GM19372 (cell line): ENCODE results near the gene ARL3.
"Not testable (repeated sequence)": the region's sequence is repeated elsewhere in the genome, so short reads cannot be mapped to it uniquely, and the experiment has no call there.

Experiments
- ATAC-seq: cut with Tn5 transposase; IDR thresholded peaks from one replicate; pipeline ENCODE4 v1.9.1; 2021; ENCODE audit warnings: mild to moderate bottlenecking, low read depth, moderate library complexity; ENCODE audit not compliant: unreplicated experiment

ARL3 gene

GRCh38 chr10:102705531-102705930 lies 8.7 kb downstream of the ARL3 start:
- no peak for ATAC-seq

DNA sequence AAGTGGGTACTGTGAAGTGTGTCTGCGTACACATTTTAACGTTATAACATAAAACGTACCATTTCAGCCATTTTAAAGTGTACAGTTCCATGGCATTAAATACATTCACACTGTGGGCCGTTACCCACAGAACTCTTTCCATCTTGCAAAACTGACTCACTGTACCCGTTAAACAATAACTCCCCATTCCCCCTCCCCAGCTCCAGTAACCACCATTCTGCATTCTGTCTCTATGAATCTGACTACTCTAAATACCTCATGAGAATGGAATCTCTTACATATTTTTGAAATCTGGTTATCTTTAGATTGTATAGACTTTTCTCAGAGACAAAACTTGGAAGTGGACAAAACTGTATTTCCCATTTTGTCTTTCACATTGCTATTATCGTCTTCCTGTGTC lies 9.3 kb downstream of the ARL3 start:
- ATAC-seq, result no peak

DNA sequence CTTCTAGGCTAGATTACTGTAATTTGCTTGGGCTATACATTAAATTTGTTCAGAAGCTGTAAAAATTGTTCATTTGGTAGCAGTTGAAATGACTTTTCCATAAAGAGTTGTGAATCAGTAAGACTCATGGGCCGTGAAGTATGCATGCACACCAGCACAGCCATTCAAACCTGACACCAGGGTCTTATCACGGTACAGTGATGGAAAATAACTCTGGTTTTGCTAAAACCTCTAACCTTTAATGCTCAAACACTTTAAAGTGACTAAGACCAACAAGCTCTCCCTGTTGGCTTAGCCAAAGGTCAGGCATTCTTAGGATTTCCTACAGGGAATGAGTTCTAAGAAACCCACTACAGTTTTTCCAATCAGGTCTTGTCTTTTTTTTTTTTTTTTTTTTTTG lies 11.5 kb downstream of the ARL3 start:
- ATAC-seq, result no peak

- ATAC-seq, result no peak
Observed at GRCh38 chr10:102701796-102702195, 12.4 kb downstream of the ARL3 start.

GRCh38 chr10:102701272-102701671 lies 12.9 kb downstream of the ARL3 start:
- no peak for ATAC-seq

- no peak for ATAC-seq
Observed at GRCh38 chr10:102698894-102699293, 15.3 kb downstream of the ARL3 start.

DNA sequence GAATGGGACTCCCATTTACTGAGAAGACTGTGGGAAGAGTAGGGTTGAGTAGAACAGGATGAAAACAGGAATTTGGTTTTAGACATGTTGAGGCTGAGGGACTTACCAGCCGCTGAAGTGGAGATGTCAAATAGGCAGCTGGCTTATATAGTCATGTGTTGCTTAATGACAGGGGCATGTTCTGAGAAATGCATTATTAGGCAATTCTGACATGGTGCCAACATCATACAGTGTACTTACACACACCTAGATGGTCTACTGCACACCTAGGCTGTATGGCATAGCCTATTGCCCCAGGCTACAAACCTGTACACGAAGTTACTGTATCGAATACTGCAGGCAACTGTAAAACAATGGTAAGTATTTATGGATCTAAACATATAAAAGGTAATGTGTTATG lies 17.5 kb downstream of the ARL3 start:
- ATAC-seq, result no peak

GRCh38 chr10:102695401-102695800 lies 18.8 kb downstream of the ARL3 start:
- not testable (repeated sequence) for ATAC-seq

DNA sequence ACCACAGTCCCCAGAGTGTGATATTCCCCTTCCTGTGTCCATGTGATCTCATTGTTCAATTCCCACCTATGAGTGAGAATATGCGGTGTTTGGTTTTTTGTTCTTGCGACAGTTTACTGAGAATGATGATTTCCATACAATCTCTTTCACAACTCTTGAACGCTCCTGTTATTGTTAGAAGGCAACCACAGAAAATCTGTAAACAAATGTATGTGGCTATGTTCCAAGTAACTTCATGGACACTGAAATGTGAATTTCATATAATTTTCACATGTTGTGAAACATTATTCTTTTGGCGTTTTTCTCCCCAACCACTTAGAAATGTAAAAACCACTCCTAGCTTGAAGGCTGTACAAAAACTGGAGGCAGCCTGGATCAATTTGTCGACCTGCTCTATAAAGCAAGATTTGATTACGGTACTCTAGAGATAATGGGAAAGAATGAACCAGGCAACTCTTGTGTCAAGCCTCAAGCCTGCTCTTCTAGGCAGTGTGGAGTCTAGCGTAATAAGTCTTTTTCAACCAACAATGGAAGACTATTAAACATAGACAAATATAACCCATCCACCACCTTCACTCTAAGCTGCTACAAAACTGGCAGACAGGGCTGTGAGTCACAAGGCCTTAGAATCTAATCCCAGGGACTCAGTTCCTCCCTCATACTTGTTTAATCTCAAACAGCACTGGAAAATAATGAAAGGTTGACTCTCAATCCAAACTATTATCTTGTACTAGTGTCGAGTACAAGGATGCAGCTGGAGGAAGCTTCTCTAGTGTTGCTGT lies 22.7 kb downstream of the ARL3 start:
- ATAC-seq, result no peak

- no peak for ATAC-seq
Observed at GRCh38 chr10:102683736-102684135, 30.5 kb downstream of the ARL3 start.

DNA sequence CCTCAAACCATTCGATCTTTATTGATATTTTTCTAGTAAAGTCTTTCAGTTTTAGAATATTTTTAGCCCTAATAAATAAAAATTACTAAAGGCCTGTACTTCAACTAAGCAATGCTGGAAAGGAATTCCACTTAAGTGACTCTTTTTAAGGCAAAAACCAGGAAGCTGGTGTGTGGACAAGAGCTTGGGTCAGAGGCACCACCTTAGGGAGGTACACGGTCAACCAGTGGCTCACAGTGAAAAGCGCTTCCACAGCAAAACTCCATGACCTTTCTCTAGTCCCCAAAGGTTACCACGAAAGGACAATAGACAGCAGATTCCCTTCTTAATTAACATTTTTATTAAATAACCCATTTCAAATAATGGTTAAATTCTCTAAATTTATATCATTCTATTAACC lies 31.2 kb downstream of the ARL3 start:
- ATAC-seq, result no peak

DNA sequence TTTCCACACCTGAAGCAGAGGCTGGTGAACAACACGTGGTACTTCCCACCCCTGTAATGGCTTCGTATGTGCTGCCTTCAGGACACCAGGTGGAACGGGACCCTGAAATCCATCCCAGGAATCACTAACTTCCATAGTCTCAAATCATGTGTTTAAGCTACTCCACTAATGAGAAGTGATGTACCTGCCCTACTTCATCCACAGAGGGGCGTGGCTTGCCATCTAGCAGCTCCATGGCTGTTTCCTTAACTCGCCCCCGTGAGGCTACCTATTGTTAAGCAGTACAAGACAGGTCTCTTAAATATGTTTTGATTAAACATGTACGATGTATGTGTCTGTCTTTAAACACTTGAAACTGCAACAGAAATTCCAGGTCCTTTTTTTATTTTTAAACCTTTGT lies 31.8 kb downstream of the ARL3 start:
- no peak for ATAC-seq

- no peak for ATAC-seq
Observed at GRCh38 chr10:102681696-102682095, 32.5 kb downstream of the ARL3 start.

DNA sequence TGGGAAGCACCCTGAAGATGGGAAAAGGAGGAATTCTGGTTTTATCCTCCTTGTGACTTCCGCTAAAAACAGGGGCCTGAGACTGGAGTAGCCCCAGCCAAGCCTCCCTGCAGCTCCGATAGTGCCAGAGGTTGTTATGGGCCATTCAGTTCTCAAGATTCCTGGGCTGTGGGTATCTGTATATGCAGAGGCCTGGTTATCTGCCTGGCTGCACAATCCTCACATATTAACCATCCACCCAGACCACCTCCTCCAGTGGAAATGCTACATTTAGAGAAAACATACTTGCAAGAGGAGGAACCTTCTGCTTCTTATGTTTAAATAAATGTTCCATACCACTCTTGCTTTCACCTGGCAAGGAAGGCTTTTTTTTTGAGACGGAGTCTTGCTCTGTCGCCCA lies 34.6 kb downstream of the ARL3 start:
- ATAC-seq, result no peak

DNA sequence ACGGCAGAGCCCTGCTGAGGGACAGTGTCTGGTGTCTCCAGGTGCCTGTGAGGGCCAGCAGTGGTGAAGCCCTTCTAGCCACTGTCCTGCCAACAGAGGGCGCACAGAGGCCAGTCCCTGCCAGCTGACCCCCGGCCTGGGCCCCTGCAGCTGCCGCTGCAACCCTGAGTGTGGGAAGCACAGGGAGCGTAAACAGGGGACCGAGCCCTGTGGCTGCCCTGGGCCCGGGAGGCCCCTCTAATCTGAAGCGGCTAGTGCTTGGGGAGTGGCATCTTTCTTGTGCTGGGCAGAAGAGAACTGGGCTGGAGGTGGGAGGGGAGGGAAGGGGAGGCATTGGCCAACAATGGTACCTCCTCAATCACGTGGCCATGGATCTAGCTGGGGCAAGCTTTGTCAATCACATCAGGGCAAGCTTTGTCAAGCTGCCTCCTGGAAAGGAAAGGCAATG lies 35.3 kb downstream of the ARL3 start:
- no peak for ATAC-seq

- no peak for ATAC-seq
Observed at GRCh38 chr10:102678068-102678400, 36.2 kb downstream of the ARL3 start.

DNA sequence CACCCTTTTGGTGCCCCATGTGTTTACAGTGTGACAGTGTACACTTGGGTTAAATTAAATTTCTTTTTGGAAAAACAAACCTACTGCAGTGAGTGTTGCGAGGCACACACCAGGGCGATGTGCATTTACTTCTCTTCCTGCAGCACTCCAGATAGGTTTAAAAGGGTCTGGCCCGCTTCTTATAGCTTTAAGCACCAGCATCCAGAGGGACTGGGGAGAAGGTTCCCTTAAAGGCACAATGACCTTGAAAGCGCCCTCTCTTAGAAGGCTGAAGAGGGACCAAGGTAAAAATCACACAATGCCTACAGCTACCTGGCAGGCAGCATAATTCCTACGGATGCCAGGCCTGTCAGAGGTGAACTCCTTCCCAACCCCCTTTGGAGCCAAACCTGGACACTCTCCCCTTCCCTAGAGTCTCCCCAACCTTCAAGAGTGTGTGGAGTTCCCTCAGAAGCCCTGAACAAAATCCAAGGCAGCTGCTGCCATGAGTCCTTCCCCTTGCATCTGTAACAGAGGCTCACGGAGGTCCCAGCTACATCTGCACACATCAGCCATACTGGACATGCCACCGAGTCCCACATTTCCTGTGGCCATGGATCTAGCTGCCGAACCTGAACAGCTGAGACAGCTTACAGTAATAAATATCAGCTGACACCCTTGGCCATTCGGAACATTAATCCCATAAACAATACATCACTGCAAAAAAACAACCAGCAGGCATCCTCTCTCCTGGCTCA lies 36.7 kb downstream of the ARL3 start:
- ATAC-seq, result no peak

- ATAC-seq, result no peak
Observed at GRCh38 chr10:102676534-102677315, 37.5 kb downstream of the ARL3 start.

DNA sequence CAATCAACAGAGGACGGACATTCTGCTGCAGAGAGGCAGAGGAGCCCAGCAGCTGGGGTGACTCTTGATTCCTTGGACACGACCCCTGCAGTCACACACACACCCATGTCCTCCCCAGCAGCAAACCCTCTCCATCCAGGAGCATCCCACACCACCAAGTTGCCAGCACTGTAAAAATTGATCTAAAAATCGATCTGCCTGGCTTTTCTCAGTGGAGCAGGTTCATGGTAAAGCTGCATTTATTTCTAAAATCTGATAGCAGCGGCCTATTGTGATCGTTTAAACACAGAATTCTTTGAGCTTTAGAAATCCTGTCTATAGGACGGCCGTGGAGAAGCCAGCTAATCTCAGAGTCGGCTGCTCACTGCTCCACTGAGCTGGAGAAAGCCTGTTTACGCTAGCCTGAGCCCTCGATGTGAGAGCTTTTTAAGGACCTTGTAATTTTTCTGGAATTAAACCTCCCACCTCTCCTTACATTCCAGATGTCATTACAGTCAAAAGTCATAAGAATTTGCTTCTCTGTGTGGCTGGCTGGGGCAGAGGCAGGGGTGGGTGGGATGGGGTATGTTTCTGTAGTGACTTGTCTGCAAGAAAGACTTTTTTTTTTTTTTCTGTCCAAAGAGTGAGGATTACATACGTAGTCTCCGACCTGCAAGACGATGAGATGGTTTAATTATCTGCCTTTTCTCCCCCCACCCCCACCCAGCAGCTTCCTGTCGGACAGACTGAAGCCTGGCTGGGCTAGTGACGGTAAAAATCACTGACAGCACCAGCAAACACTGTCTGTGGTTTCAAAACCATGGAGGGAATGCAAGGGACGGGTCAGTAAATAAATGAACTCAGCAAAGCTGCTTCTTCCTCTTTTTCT lies 38.3 kb downstream of the ARL3 start:
- no peak for ATAC-seq

- no peak for ATAC-seq
Observed at GRCh38 chr10:102675011-102675665, 39.1 kb downstream of the ARL3 start.
